ENCODE measurements around the gene LMF2.
"Not testable (repeated sequence)": the region's sequence is repeated elsewhere in the genome, so short reads cannot be mapped to it uniquely, and the experiment has no call there.

The LMF2 gene

DNA sequence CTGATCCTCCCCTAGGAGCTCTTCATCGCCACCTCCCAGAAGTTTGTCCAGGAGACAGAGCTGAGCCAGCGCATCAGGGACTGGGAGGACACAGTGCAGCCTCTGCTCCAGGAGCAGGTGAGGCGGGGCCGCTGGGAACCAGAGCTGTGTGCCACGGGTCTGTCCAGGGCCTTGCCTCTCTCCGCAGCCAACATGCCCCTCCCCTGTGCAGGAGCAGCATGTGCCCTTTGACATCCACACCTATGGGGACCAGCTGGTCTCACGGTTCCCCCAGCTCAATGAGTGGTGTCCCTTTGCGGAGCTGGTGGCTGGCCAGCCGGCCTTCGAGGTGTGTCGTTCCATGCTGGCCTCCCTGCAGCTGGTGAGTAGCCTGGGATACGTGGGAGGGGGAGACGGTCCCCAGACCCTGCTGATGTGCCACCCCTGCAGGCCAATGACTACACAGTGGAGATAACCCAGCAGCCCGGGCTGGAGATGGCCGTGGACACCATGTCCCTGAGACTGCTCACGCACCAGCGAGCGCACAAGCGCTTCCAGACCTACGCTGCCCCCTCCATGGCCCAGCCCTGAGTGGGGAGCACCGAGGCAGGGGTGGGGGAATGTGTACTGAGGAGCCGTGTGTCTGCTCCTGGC lies 15.4 kb upstream of the LMF2 start:
- no peak for FAIRE-seq

DNA sequence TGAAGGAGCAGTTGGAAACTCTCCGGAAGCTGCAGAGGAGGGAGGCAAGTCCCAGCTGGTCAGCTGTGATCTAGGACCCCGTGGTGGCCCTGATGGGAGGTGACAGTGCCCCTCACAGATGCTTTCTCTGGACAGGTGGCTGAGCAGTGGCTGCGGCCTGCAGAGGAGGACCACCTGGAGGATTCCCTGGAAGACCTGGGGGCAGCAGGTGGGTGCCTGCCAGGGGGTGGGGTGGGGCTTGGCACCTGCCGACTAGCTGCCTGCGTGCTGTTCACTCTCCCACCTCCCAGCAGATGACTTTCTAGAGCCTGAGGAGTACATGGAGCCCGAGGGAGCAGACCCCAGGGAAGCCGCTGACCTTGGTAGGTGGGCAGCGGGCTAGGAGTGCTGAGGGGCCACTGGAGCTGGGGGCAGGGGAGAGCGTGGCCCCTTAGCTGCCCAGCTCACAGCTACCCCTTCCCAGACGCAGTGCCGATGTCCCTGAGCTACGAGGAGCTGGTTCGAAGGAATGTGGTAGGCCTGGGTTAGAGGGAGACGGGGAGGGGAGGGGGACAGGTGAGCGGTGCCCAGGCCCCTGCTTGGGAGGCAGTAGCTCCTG lies 14.8 kb upstream of the LMF2 start:
- FAIRE-seq = no peak

DNA sequence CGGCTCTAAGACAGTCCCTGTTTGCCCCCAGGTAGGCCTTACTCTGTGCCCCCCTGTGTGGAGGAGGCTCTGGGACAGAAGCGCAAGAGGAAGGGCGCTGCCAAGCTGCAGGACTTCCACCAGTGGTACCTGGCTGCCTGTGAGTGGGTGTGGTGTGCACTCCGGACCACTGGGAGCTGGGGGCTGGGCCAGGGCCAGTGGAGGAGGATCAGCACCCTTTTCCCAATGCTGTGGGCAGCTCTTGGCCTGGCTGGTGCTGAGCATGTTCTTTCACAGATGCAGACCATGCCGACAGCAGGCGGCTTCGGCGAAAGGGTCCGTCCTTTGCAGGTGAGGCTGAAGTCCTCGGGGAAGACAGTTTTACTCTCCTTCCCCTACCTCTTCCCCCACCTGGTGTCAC lies 14.2 kb upstream of the LMF2 start:
- FAIRE-seq = no peak

DNA sequence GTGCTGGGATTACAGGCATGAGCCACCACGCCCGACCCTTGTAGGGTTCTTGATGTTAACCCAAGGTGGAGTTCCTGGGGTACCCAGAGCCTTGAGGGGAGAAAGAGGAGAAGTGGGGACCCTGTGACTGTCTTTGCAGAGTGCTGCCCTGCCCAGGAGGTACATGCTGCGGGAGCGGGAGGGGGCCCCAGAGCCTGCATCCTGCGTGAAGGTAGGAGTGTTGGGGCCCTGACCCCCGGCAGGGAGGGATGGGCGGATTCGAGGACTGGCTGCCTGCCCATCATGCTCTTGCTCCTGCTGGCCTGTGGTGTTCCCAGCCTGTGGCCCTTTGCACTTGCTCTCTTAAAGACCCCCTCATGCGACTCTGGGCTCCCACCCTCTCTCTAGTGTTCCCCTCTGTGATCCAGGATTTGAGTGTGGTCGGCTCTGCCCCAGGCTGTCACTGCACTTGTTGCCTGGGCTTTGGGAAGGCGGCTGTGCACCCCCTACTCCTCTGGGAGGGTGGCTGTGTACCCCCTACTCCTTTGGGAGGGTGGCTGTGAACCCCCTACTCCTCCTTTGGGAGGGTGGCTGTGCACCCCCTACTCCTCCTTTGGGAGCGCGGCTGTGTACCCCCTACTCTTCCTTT lies 13.4 kb upstream of the LMF2 start:
- no peak for FAIRE-seq

DNA sequence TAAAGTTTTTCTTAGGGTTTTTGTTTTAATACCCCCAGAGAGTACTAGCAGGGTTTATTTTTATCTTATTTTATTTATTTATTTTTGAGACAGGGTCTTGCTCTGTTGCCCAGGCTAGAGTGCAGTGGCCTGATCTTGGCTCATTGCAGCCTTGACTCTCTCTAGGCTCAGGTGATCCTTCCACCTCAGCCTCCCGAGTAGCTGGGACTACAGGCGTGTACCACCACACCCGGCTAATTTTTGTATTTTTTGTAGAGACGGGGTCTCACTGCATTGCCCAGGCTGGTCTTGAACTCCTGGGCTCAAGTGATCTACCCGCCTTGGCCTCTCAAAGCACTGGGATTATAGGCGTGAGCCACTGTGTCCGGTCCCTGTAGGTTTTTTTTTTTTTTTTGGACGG lies 12.7 kb upstream of the LMF2 start:
- FAIRE-seq = not testable (repeated sequence)

DNA sequence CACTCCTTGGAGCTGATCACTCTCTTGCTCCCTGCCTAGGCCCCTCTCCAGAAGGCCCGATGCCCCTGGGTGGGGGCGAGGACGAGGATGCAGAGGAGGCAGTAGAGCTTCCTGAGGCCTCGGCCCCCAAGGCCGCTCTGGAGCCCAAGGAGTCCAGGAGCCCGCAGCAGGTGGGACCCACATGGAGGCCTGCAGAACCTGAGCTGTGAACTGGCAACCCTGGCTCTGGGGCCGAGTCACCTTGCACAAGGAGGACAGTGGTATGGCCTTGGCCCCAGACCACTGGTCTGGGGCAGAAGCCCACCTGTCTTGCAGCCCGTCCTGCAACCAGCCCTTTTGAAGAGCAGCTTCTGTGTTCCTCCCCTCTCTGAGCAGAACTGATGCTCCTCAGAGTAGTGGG lies 11.6 kb upstream of the LMF2 start:
- no peak for FAIRE-seq

DNA sequence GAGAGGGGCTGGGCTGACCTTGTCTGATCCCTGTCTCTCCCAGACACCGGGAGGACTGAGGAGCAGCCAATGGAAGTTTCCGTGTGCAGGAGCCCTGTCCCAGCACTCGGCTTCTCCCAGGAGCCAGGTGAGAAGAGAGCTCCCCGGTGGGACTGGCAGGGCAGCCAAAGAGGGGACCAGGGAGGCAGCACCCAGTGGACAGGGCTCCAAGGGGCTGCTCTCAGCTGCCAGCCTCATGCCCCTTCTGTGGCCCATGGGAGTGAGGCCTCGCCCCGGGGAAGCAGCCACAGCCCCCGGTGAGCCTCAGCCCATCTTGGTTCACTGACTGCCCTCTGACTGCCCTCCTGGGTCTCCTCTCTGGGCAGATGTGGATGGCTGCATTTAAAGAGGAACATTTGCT lies 11.1 kb upstream of the LMF2 start:
- no peak for FAIRE-seq

DNA sequence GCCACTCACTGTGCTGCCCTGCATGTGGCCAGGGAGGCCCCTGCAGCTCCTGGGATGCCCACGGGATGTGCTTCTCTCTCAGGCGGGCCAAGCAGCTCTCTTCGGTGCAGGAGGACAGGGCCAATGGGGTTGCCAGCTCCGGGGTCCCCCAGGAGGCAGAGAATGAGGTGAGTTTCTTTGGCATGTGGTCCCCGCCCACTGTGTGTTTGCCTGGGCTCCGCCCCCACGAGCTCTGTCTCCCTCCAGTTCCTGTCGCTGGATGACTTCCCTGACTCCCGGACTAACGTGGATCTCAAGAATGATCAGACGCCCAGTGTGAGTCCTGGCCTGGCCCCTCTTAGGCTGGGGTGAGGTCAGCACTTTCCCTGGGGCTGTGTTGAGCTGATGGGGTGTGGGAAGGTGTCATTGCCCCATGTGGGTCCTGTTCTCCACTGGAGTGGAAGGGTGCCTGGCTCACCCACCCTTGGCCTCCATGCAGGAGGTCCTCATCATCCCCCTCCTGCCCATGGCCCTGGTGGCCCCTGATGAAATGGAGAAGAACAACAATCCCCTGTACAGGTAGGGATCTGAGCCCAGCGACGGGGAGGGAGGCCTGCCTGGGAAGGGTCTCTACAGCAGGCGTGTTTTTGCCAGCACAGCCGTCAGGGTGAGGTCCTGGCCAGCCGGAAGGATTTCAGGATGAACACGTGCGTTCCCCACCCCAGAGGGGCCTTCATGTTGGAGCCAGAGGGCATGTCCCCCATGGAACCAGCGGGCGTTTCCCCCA lies 10.2 kb upstream of the LMF2 start:
- FAIRE-seq = no peak

DNA sequence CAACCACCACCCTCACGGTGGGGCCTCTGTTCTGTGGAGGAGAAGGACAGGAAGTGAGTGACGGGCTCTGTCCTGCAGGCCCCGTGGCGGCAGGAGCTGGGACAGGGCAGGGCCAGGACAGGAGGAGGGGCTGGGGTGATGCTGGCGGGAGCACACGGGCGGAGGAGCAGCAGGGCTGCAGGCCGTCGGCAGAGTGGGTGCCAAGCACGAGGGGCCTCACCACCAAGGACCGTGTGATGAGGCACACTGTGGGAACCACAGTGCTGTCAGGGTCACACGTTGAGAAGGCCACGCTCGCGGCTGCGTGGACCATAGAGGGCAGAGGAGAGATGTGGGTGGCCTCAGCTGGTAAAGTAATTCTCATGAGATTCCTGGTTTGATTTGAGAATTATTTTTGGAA lies 9.4 kb upstream of the LMF2 start:
- no peak for FAIRE-seq

DNA sequence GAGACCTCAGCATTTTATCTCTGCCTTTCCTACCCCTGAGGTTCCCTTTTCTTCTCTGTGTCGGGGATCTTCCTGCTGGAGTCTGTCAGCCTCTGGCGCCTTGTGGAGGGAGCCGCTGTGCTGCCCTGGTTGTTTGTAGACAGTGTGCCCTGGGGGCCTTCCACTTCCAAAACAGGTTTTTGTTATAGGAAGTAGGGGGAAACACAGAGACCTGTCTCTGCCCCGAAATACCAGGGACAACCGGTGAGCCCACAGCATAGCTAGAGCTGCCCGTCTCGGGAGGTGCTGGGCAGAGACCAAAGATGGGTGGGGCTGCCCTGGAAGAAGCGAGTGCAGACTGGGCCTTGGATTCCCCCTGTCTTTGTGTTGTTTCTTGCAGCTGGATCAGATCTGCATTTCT lies 8.6 kb upstream of the LMF2 start:
- no peak for FAIRE-seq

DNA sequence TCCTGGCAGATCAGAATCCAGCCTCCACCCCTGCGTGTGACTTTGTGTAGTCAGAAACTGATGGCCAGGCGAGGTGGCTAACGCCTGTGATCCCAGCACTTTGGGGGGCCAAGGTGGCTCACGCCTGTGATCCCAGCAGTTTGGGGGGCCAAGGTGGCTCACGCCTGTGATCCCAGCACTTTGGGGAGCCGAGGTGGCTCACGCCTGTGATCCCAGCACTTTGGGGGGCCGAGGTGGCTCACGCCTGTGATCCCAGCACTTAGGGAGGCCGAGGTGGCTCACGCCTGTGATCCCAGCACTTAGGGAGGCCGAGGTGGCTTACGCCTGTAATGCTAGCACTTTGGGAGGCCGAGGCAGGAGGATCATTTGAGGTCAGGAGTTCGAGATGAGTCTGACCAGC lies 5.7 kb upstream of the LMF2 start:
- no peak for FAIRE-seq

DNA sequence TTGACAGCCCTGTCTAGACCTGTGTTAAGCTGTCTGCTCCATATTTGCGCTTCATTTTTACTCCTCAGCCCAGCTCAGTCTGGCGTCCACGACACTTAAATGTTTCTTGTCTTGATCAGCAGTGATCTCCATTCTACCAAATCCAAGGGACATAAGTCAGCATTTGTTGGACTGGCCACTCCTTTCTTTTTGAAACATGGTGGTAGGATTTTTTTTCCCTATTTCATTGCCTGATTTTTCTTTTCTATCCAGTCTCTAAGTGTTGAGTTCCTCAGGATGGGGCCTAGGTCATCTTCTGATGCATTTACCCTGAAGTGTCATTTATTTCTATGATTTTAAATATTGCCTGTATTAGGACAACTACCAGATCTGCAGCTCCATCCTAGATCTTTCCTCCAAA lies 1.4 kb upstream of the LMF2 start:
- no peak for FAIRE-seq

DNA sequence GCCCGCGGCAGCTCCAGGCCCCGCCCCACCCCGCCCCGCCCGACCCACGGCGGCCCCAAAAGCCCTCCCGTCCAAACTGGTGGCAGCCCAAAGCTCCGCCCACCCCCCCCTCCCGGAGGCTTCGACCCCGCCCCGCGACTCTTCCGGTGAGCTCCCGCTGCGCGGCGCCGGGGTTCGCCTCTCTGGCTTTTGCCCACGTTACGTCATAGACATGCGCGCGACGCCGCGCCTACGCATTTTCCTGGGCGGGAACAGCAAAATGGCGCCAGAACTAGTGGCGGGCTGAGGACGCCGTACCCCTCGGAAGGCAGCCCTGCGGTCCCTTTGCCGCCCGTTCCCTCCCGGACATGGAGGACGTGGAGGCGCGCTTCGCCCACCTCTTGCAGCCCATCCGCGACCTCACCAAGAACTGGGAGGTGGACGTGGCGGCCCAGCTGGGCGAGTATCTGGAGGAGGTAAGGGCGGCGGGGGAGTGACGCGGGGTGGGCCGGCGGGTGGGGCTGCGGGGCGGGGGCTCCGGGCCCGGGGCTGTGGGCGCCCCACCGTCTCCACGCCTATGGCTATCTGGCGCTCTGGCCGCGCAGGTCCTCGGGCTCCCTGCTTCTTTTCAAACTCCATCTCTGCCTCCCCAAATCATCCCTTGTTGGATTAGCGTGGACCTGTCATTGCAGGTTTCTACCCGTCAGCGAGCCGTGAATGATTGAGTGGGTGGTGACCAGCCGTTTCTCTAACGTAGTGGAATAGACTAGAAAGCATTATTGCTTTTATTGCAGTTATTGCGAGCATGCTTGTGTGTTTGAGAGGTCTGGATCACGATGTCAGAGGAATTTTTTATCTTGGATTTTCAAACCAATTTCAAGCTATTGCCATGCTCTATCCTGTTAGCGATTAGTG lies 736 bp upstream of the LMF2 start, which contains the start of gene NCAPH2:
Gene NCAPH2, plus strand, starts transcription at position 234 of the 894 bp plus-strand sequence. Its CDS starts 114 bp downstream, at position 348.
- FAIRE-seq = no peak

DNA sequence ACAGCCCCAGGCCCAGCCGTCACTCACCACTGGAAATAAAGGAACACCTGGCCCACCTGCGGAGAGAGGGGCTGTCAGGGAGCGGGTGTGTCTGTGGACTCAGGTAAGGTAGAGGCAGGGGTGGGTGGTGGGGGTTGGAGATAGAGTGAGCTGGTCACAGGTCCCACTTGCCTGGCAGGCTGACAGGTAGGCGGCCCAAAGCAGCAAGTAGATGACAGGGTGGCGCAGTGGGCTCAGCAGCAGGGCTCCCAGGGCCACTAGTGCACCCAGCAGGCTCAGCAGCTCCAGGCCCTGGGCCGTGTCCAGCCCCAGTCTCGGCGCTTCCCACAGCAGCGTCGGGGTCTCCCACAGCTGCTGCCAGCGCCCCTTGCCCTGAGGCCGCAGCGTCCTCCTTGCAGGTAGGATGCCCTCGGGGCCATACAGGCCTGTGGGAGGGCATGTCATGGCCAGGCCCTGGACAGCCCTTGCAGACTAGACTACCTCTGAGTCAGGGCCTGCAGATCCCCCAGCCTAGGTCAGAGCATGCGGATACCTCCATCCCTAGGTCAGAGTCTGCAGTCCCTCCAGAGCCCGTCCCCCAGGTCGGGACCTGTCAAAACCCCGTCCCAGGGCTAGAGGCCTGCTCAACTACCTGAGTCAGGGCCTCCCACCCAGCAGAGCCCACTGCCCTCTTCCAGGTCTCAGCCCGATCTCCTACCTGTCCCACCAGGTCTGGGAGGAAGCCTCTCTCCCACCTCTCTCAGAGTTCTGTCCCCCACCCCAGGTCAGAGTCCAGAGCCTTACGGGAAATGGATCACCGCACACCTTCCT lies 686 bp downstream of the LMF2 start:
- FAIRE-seq = no peak

DNA sequence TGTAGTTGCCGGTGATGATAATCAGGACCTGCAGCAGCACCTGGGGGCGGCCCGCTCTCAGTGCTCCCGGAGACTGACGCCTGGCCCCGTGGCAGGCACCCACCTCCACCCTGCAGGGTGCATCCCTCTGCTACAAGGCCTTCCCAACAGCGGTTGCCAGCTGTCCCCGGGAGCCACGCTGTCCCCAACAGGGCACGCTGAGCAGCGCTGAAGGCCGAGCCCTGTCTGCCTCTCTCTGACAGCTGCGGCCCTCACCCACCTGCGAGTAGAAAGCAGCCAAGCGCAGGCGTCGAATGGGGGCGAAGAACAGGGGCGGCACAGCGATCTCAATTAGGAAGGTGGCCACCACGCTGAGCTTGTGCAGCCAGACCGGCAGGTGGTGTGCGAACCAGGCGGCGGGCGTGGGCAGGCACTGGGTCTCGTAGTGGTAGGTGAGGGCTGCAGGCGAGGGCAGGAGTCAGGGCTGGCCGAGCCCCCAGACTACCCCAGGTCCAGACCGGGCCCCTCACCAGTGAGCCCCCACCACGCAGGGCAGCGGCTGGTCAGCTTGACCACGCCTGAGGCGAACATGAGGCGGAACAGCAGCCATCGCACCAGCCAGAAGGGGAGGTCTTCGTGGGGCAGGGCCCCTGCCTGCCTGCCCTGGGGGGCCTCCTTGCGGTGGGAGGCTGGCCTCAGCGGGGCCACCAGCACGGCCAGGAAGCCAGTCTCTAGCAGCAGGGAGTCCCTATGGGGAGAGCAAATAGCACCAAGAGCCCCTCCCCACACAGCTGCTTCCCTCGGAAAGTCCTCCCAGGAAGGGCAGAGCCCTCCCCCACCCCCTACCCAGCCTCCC lies 1.5 kb downstream of the LMF2 start:
- no peak for FAIRE-seq

DNA sequence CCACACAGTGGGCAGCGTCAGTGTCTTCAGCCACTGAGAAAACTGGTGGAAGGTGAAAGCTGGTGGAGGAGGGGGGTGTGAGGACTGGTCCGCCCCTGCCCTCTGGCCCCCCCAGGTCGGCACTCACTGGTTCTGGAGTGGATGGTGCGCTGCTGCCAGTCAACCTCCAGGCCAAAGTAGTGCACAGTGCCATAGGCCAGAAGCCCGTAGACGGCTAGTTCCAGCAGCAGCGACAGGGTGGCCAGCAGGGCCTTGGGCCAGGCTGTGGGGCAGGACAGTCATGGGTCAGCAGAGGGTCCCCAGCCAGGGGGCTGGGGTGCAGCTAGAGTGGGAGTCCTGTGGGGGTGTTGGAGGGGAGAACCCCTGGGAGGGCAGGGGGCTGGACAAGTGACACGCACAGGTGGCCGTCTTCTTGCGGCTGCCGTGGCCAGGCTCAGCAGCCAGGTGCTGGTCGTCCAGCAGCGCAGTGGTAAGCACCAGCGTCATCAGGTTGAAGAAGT lies 2.2 kb downstream of the LMF2 start:
- FAIRE-seq = no peak

DNA sequence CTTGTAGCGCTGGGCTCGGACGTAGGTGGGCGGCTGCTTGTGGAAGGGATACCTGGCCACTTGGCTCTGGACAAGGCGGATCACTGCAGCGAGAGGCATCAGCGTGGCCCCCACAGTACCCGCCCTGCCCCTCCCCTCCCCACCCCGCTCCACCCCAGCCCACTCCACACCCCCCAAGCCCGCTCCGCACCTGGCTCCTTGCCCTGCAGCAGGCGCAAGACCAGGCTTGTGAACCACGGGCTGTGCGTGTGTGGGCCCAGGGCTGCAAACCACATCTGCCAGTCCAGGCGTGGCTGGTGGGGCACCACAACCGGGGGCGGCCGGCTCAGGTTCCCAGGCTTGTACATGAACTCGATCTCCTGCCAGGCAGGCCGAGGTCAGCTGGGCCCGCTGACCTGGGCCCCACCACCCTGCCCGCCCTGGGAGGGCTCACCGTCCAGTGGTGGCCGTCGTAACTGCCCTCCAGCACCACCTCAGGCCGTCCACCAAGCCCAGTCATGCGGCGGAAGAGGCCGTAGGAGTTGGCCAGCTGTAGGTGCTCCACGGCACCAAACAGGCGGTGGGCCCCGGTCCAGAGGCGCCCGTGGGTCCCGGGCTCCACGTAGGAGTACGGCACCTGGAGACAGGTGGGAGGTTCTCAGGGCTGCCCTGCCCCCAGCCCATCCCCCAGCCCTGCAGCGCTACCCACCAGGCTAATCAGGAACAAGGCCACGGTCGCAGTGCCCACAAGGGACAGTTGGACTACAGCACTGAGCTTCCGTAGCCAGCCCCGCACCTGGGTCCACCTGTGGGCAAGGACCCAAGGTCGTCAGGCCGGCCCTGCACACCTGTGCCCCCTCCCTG lies 2.9 kb downstream of the LMF2 start:
- FAIRE-seq = no peak

DNA sequence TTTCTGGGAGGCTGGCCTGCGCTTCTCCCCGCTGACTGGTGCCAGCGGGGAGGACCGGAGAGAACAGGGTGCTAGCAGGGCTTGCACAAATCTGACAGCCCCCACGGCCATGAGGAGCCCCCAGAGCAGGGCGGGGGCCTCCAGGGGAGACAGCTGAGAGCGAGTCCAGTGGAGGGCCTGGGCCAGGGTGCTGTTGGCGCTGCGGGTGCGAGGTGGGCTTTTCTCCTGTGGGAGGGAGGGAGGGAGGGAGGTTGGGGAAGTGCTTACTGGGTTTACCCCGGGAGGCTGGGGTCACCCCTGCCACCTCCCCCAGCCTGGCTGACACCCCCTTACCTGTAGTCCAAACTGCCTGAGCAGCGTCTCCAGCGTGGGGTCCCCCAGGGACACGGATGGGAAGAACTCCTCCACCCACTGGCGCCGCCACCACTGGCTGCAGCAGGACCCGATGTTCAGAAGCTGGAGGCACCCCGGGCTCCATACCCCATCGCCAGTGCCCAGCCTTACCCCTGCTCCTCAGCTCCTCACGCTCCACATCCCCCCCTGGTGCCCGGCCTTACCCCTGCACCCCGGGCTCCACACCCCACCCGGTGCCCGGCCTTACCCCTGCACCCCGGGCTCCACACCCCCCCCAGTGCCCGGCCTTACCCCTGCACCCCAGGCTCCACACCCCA lies 3.9 kb downstream of the LMF2 start:
- no peak for FAIRE-seq
